GM19468 (cell line): Measurements from ENCODE around the gene FBH1.
"Not testable (repeated sequence)": the region's sequence is repeated elsewhere in the genome, so short reads cannot be mapped to it uniquely, and the experiment has no call there.

ENCODE experiments used
- ATAC-seq: cut with Tn5 transposase; IDR thresholded peaks from one replicate; pipeline ENCODE4 v1.9.1; 2021; ENCODE audit warnings: mild to moderate bottlenecking, moderate library complexity, moderate number of reproducible peaks; ENCODE audit not compliant: unreplicated experiment; ENCODE audit errors: extremely low read depth

FBH1 gene

DNA sequence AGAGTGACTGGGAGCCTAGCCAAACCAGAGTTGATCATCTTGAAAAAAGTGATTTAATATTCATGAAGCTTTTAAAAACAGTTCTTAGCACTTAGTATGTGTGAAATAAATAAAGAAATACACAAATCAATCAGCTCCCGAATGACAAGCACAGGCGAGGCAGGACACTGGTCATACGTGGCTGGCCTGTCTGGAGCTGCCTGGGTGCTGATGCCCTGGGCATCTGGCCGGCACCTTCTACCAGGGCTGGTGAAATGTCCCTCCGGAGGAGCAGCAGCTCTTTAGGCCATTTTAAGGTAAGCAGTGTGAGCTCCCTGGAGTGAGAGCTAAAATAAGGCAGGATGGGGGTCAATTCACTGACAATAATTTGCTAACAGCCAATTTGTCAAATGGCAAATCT is 63.6 kb downstream of the FBH1 start:
- ATAC-seq = no peak

DNA sequence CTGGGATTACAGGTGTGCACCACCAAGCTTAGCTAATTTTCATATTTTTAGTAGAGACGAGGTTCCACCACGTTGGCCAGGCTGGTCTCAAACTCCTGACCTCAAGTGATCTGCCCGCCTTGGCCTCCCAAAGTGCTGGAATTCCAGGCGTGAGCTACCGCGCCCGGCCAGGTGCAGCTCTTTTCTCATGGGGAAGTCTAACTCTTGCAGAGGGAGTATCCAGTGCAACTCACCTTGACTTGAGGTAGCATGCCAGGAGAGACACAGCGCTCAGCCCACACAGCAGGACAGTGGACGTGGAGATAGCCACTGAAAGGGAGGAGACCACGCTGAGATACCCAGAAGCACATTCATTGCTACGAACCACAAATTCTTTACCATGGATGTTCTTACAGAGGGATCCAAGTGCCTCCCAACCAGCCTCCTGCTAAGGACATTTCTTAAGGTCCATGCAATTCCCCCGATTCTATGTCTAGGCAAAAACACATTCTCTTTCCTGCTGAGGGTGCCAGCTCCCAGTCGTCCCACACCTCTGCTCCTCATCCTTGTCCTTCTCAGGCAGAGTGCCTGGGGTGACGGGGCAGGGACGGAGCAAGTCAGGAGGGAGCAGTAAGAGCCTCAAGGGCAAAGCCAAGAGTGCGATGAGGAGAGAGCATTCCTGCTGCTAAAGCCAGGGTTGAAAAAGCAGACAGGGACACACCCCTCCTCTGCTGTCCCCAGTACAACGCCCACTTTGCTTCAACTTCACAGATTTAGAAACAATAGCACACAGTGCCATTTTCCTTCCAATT is 66.3 kb downstream of the FBH1 start:
- no peak for ATAC-seq

DNA sequence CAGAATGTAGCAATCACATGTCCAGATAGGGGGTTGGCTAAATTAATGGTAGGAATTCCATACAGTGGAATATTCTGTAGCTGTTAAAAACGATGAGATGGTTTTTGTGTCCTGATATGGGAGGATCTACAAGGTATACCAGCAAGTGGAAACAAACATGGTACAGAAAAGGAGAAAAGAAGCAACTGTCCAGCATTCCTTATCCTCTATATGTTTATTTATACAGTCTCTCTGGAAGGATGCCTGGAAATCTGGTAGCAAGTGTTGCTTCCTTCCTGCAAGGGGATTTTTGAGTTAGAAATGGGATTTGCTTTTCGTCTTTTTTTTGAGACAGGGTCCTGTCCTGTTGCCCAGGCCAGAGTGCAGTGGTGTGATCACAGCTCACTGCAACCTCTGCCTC is 68.0 kb downstream of the FBH1 start:
- no peak for ATAC-seq

DNA sequence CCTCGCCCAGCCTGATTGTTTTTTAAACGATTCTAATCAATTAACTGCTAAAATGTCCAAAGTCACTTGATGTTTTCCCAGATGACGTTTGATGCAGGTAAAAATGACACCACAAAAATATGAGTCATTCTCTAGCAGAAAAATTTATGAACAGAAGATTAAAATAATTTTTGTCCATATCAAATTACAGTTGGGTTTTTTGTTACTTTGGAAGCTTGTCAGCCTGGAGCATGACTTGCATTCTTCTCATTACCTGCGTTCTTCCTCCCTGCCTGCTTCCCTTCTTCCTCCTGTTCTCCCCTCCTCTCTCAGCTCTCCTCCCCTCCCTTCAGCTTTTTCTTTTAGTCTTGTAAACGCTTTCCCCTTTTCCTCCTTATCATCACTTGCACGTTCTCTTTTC is 68.6 kb downstream of the FBH1 start:
- ATAC-seq = no peak

DNA sequence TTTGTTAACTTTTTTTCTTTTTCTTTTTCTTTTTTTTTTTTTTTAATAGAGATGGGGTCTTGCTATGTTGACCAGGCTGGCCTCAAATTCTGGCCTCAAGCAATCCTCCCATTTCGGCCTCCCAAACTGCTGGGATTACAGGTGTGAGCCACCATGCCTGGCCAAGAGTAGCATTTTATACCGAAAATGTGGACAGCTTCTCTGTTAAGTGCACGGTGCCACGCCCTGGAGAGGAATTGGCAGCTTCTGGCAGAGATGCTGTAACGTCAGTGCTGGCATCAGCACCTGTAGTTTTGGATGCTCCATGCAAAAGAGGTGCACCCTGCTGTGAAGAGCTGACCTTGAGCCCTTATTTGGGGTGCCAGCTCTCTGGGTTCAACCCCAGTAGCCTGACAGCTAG is 69.1 kb downstream of the FBH1 start:
- ATAC-seq = no peak

DNA sequence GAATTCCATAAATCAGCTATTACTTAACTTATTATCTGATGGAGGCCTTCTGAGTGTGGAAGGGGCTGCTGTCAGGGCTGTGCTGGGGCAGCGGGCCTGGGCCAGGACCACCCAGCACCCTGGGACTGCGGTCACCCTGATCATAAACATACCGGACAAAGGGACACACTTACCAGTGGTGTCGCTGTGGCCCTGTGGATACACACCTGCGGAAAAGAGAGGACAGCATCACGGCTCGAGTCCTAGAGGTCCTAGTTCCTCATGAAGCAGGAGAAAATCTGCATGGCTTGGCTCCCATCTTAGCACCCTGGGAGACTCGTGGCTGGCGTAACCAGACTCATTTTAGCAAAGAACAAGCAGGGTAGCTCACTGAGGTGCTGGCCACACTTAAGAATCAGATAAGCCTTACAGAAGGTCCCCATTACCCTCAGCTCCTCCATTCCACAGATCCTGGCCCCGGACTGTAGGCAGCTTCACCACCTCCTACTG is 69.6 kb downstream of the FBH1 start:
- no peak for ATAC-seq

DNA sequence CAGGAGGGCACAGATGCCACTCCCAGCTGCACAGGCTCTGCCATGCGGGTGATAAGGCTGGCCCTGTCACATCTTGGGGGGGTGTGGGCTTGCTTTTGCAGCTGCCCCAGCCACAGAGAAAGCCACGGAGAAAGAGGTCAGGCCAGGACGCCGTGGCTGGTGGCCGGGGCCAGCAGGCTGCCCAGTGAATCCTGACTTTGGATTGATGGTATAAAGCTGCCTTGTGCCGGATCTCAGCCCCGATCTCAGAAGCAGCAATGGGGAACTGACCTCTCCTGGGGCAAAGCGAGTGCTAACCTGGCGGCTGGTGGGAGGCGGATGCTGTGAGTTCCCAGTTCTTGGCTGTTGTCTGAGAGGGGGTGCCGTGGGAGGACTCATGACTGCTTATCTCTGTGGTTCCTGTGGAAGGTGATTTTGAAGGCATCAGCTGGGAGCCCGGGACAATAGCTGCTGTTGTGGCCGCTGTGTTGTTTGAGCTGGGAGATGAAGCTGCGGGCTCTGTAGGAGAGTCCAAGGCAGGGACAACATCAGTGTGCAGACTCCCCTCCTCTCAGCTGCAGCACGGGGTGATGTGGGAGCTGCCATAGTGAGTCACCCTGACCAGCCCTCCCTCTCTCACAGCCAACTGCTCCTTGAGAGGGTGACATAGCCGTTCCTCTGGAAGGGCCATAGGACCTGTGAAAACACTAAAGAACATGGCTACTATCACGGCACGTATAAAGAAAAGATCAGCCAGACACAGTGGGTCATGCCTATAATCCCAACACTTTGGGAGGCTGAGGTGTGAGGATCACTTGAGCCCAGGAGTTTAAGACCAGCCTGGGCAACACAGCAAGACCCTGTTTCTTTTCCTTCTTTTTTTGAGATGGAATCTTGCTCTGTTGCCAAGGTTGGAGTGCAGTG is 70.3 kb downstream of the FBH1 start:
- no peak for ATAC-seq

DNA sequence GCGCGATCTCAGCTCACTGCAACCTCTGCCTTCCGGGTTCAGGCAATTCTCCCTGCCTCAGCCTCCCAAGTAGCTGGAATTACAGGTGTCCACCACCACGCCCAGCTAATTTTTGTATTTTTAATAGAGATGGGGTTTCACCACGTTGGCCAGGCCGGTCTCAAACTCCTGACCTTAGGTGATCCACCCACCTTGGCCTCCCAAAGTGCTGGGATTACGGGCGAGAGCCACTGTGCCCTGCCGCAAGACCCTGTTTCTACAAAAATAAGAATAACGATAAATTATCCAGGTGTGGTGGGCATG is 70.9 kb downstream of the FBH1 start:
- ATAC-seq = not testable (repeated sequence)

DNA sequence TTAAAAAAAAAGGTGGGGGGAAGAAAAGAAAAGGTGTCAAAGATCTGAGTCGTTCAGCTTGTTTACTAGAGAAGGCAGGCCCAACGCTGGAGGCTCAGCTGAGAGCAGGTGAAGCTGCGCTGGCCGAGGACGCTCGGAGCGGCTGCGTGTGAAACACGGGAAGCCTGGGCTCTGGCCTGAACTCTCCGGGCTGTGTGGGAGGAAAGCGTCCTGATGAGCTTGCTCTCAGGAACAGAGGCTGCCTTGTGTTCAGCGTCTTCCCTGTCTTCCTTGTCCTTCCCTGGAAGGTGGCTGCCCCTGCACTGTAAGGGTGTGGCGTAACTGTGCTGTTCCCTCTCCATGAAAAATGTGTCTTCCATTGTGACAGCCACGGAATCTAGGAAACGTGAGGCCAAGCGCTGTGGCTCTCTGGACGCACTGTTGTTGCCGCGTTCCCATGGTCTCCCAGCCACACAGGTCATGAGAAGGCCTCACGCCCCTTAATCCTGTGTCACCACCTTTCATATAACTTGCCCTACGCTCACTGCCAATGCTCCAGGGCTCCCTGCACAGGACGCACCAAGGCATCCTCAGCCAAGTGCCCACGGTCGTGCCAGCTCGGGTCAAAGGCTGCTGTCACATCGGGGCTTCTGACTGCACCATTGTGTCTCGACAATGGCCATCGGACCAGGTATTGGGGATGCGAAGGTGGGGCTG is 71.5 kb downstream of the FBH1 start:
- ATAC-seq = no peak

DNA sequence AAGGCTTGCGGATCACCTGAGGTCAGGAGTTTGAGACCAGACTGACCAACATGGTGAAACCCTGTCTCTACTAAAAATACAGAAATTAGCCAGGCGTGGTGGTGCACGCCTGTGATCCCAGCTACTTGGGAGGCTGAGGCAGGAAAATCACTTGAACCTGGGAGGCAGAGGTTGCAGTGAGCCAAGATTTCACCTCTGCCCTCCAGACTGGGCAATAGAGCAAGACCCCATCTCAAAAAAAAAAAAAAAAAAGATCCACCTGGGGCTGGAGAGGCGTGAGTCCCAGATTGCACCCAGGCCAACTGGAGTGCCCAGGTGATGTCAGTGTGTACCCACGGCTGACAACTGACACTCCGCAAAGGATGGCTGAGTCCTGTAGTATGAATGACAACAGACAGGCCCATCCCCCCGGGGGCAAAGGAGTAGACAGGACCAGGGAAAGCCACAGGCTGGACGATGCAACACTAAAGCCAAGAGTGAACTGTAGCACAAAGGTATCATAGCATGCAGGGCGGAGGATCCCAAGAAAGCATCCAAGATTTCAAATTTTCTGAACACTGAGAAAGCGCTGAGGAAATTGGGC is 72.4 kb downstream of the FBH1 start:
- ATAC-seq = not testable (repeated sequence)

DNA sequence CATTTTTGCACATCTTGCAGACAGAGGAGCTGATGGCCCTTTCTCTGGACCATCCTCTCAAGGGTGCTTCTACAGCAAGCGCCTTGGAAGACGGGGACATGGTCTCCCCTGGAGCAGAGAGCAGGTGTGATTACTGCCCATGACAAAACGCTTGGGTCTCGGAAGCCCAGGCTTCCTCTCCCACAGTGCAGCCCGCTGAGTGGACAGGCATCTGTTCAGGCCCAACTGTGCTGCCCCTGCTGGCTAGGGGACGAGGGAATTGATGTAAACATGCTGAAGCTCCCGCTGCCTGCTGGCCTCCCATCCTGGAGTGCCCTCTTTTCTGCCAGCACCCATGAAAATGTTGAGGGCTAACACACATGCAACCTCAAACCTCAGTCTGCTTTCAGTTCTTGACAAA is 73.0 kb downstream of the FBH1 start:
- no peak for ATAC-seq

DNA sequence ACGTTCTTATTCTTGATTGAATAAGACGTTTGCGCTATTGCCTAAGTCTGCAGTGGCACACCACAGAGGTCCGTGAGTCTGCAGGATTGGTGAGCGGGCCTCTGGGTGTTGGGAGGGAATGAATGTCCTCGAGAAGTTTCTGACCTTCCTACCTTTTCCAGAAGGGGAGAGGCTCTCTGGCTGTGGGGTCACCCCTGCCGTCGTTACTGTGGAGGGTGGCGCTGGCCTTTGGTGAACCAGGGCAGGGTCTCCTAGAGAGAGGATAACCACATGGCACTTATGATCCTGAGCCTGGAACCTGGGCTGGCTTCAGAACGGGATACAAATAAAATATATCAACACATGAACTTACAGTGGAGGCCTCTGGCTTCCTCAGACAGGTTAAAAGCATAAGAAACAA is 73.5 kb downstream of the FBH1 start:
- ATAC-seq = no peak

DNA sequence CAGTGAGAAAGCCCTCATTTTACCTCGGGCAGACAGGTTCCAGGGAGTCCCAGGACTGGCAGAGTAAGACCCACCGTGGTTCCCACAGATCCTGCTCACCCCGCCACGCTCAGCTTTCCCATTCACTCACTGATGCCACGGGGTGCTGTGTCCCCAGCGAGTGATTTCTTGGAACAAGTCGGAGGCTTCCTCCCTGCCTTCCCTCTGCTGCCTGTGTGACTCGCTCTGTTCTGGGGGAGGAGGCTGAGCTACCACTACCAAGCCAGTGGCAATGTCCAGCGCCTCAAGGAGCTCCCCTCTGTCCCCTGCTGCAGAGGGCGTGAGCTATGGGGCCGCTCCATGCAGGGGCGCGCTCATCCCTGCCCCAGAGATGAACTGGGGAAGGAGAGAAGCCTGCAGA is 74.7 kb downstream of the FBH1 start:
- ATAC-seq = no peak

DNA sequence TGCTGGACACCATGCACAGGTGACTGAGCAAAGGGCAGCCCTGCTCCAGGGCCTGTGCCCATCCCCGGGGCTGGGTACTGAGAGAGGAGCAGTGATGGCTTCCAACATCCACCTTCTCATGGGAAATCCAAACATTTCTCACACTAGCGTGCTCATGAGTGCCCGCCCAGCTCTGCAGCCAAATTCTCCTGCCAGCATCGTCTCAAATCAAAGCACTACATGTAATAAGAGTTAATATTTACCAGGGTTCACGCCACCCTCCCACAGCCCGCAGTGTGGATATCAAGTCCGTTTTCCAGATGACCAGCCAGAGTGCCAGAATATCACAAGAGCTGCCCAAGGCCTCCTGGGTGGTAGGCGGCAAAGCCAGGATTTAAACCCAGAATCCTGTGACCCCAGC is 75.2 kb downstream of the FBH1 start:
- no peak for ATAC-seq

DNA sequence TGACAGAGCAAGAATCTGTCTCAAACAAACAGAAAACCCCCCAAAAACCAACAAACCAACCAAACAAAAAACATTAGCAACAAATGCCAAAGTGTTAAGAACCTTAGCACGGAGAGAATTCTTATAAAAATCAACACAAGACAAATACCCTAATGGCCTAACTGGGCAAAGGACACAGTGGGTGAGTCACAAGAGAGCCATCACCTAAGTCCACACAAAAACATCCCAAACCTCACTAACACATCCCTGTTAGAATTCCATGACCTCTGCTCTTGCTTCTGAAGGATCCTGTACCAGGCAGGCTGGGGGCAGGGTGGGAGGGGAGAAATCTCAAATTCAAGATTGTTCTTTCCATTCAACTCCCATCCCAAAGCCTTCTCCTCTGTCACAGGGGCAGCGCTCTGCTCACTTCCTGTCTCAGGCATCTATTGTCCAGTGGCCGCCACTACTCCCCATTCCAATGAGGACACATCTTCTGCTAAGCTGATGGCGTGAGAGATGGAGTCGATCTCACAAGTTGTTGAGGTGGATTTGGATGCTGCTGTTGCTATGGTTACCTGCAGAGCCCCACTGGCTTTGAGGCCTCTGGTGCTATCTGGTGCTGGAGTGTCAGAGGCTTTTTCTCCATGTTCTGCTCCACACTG is 78.1 kb downstream of the FBH1 start:
- ATAC-seq = no peak

DNA sequence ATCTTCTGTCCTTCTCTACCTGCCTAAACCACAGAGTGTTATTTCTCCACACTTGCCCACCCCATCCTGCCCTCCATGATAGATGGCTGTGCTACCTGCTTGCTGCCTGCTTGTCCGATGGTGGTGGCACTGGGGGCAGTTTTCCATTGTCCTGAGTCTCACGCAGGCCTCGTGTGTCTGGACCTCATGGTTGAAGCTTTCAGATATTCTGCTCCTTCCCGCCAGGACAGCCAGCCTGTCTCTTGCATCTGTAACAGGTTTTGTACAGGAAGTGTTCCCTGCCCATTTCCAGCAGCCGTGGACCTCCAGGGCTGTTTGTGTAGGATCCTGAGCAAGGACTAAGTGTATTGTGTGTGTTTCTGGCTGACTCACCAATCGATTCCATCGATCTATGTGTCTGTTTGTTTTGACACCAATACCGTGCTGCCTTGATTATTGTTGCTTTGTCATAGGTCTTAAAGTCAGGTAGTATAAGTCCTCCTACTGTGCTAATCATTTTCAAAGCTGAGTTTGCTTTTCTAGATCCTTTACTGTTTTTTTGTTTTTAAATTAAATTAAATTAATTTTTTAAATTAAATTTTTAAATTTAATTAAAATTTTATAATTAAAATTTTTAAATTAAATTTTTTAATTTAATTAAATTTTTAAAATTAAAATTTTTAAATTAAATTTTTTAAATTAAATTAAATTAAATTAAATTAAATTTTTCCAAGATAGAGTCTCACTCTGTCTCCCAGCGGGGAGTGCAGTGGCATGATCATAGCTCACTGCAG is 78.8 kb downstream of the FBH1 start:
- no peak for ATAC-seq

DNA sequence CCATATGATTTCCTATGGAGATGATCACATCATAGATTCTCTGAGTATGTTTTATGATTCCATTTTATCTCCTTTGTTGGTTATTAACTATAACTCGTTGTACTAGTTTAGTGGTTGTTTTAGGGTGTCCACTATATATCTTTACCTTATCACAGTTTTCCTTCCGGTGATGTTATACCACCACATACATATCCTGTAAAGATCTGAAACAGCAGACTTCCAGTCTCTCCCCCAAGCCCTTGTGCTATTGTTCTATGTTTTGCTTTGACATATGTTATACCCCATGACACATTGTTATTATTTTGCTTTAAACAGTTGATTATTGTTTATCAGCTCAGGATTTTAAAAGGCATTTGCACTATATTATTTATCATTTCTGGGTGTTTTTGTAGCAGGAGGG is 80.0 kb downstream of the FBH1 start:
- no peak for ATAC-seq

DNA sequence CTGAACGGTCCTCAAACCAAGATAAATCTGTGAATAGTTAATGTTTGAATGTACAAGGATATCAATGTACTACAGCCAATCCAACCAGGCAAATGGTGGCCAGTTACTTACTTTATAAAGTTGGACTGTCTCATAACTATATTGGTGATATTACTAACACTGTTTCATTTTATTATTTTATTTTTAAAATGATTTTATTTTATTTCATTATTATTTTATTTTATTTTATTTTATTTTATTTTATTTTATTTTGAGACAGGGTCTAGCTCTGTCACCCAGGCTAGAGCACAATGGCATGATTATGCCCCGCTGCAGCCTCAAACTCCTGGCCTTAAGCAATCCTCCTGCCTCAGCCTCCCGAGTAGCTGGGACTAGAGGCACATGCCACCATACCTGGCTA is 80.5 kb downstream of the FBH1 start:
- no peak for ATAC-seq

DNA sequence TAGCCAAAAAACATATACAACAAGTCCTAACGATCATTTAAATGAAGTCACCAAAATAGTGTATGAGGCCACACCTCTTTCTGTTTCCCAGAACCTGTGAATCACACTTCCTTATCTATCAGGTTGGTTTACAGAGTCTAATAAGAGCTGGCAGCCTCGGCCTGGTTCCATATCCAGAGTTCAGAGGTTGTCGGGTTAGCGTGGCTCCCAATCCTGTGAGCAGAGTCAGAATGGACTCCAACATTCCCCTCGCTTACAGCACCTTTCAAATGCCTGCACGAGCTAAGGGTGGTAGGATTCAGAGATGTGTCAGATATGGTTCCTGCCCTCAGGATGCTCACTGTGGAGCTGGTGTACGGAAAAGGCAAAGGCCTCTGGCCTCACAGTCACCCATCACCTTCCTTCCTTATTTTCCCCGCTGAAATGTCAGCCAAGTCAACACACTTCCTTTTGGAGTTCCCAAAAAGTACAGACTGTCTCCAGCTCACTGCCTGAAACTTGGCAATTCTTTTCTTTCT is 81.3 kb downstream of the FBH1 start:
- ATAC-seq = no peak
